Measurements from ENCODE around the gene MUCL3.
"Not testable (repeated sequence)": the region's sequence is repeated elsewhere in the genome, so short reads cannot be mapped to it uniquely, and the experiment has no call there.

DNA sequence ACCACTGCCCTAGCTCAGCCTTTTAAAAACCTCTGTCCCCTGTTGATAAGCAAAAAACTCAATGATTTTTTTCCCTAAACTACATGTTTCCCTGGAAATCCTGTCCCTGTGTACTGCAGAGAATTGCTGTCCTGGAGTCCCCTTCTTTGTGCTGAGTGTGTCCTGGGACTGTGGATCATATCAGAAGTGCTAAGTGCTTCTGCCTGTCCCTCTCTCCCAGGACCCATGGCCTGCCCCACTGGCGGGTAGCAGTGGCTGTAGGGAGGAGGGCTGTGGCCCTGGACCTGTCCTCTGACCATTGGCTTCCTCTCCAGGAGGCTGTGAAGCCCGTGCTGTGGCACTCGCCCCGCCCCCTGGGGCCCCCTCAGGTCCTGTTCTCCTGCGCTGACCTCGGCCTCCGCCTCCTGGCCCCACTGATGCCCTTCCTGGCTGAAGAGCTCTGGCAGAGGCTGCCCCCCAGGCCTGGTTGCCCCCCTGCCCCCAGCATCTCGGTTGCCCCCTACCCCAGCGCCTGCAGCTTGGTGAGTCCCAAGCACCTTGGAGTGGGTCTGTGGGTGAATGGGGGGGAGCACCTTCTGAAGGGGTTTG lies 16.6 kb upstream of the MUCL3 start:
- TF ChIP-seq, protein P1, sequence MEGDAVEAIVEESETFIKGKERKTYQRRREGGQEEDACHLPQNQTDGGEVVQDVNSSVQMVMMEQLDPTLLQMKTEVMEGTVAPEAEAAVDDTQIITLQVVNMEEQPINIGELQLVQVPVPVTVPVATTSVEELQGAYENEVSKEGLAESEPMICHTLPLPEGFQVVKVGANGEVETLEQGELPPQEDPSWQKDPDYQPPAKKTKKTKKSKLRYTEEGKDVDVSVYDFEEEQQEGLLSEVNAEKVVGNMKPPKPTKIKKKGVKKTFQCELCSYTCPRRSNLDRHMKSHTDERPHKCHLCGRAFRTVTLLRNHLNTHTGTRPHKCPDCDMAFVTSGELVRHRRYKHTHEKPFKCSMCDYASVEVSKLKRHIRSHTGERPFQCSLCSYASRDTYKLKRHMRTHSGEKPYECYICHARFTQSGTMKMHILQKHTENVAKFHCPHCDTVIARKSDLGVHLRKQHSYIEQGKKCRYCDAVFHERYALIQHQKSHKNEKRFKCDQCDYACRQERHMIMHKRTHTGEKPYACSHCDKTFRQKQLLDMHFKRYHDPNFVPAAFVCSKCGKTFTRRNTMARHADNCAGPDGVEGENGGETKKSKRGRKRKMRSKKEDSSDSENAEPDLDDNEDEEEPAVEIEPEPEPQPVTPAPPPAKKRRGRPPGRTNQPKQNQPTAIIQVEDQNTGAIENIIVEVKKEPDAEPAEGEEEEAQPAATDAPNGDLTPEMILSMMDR (IDR thresholded peaks at IDR 0.05) = not testable (repeated sequence)
- TF ChIP-seq POLR2A (IDR thresholded peaks at IDR 0.05) = not testable (repeated sequence)

All from lower leg skin (tissue), 3 donors.